NOMO-1 treated with DMSO at 0.1 percent for 48 hours (cell line): Measurements from ENCODE around the gene ADORA2B.
"Not testable (repeated sequence)": the region's sequence is repeated elsewhere in the genome, so short reads cannot be mapped to it uniquely, and the experiment has no call there.

Experiments
- DNase-seq: peaks from one replicate; lab custom pipeline; 2025; ENCODE audit not compliant: unreplicated experiment; lab: John Stamatoyannopoulos, UW

The ADORA2B gene

GRCh38 chr17:15979013-15979412 is 34.1 kb downstream of the ADORA2B start:
- not testable (repeated sequence) for DNase-seq

- peak; percentile 75 for DNase-seq
Observed at GRCh38 chr17:15981208-15981607, 36.3 kb downstream of the ADORA2B start.

GRCh38 chr17:15981646-15982580 is 37.0 kb downstream of the ADORA2B start:
- DNase-seq, result peak; percentile 29

GRCh38 chr17:15996322-15996721 is 51.4 kb downstream of the ADORA2B start:
- no peak for DNase-seq

- peak; percentile 79 for DNase-seq
Observed at GRCh38 chr17:15998031-15998562, 53.2 kb downstream of the ADORA2B start.

- DNase-seq, result peak; percentile 95
Observed at GRCh38 chr17:15999141-15999973, 54.4 kb downstream of the ADORA2B start, which contains the start of the genes TTC19 and ZSWIM7. Gene TTC19 (plus strand): TSS chr17:15999824. CDS start chr17:15999849, 25 bp downstream. Gene ZSWIM7 (minus strand): TSS chr17:15999704. CDS start chr17:15999594, 110 bp downstream.

- no peak for DNase-seq
Observed at GRCh38 chr17:15999974-16000827, 55.3 kb downstream of the ADORA2B start.

GRCh38 chr17:16001226-16001897 is 56.4 kb downstream of the ADORA2B start:
- no peak for DNase-seq

GRCh38 chr17:16002708-16003260 is 57.9 kb downstream of the ADORA2B start:
- DNase-seq, result no peak

GRCh38 chr17:16003841-16004240 is 58.9 kb downstream of the ADORA2B start:
- DNase-seq, result no peak

GRCh38 chr17:16005636-16006035 is 60.7 kb downstream of the ADORA2B start:
- no peak for DNase-seq

GRCh38 chr17:16007439-16007838 is 62.5 kb downstream of the ADORA2B start:
- DNase-seq, result no peak

- DNase-seq, result no peak
Observed at GRCh38 chr17:16013943-16014407, 69.0 kb downstream of the ADORA2B start.

GRCh38 chr17:16019347-16019746 is 74.4 kb downstream of the ADORA2B start:
- peak; percentile 32 for DNase-seq

GRCh38 chr17:16023881-16024280 is 79.0 kb downstream of the ADORA2B start:
- no peak for DNase-seq

GRCh38 chr17:16025202-16025601 is 80.3 kb downstream of the ADORA2B start:
- no peak for DNase-seq
